ENCODE results near the gene FOXF1. TPM values are rescaled to one million over a fixed set of nuclear protein-coding genes. Genes with fewer than 3 reads are reported as not detected.

The FOXF1 gene
- total and polyA plus RNA-seq, 9 of the 15 experiments (the other 6 are each of a cell fraction or from before 2014, with no cell fraction given): 0.04 TPM; not detected in 8

DNA sequence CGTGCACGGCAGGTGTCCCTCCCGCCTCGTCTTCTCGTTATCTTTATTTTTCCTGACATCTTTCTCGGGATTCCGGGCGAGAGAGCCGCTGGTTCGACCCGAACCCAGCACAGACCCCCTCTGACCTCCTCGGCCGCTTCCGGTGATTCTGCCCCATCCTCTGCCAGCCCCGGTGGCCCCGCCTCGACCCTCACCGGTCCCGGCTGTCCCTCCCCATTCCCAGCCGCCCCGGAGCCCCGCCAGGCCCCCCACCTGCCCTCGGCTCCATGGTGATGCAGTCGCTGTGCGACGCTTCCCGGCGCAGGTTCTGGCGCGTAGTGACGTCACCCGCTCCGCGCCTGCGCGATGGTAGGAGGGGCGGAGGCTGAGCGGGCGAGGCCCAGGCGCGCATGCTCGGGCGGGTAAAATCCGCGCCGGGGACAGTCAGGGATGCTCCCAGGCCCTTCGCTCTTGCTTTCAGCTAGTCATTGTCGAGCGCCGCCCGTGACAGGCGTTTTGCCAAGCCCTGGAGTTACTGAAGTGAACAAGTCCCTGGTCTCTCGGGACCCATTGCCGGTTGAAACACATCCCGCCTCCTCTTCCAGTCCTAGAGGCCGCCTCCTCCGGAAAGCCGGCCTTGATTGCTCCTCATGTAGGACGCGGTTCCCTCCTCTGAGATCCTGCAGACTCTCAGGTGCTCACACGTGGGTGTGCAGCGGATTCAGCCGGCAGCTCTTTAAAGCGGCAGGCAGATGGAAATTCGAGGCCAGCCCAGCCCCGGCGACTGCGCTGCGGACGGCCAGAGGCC, 44.8 kb downstream of the FOXF1 start, which contains the start of gene MTHFSD (continued):
- TF ChIP-seq NFE2L1 (tag; IDR thresholded peaks at IDR 0.05; ENCODE audit: borderline replicate concordance, low read depth): no peak
- TF ChIP-seq CREB1 (IDR thresholded peaks at IDR 0.05): peak; percentile 99
- peak; percentile 100 for TF ChIP-seq CREB1 (CRISPR knock-in tag; IDR thresholded peaks at IDR 0.05)
- 0 out of 2 replicates have a peak, but pooled peaks have one; percentile 38 for TF ChIP-seq ZKSCAN1 (IDR thresholded peaks at IDR 0.05; ENCODE audit: low read depth, low read length)
- TF ChIP-seq THRAP3 (IDR thresholded peaks at IDR 0.05; ENCODE audit: borderline replicate concordance): no peak
- no peak for TF ChIP-seq HDGF (IDR thresholded peaks at IDR 0.05)
- TF ChIP-seq SPI1 (IDR thresholded peaks at IDR 0.05; ENCODE audit: borderline replicate concordance, low read depth, low read length): no peak
- TF ChIP-seq, protein P1, sequence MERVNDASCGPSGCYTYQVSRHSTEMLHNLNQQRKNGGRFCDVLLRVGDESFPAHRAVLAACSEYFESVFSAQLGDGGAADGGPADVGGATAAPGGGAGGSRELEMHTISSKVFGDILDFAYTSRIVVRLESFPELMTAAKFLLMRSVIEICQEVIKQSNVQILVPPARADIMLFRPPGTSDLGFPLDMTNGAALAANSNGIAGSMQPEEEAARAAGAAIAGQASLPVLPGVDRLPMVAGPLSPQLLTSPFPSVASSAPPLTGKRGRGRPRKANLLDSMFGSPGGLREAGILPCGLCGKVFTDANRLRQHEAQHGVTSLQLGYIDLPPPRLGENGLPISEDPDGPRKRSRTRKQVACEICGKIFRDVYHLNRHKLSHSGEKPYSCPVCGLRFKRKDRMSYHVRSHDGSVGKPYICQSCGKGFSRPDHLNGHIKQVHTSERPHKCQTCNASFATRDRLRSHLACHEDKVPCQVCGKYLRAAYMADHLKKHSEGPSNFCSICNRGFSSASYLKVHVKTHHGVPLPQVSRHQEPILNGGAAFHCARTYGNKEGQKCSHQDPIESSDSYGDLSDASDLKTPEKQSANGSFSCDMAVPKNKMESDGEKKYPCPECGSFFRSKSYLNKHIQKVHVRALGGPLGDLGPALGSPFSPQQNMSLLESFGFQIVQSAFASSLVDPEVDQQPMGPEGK (CRISPR knock-in tag; IDR thresholded peaks at IDR 0.05; ENCODE audit: borderline replicate concordance): 0 out of 2 replicates have a peak, but pooled peaks have one; percentile 36
- TF ChIP-seq MYC (IDR thresholded peaks at IDR 0.05; ENCODE audit: low read depth, low read length): 0 out of 2 replicates have a peak, but pooled peaks have one; percentile 11
- no peak for TF ChIP-seq MYC (CRISPR knock-in tag; IDR thresholded peaks at IDR 0.05; ENCODE audit: borderline replicate concordance, low read depth)
- TF ChIP-seq, protein P2, sequence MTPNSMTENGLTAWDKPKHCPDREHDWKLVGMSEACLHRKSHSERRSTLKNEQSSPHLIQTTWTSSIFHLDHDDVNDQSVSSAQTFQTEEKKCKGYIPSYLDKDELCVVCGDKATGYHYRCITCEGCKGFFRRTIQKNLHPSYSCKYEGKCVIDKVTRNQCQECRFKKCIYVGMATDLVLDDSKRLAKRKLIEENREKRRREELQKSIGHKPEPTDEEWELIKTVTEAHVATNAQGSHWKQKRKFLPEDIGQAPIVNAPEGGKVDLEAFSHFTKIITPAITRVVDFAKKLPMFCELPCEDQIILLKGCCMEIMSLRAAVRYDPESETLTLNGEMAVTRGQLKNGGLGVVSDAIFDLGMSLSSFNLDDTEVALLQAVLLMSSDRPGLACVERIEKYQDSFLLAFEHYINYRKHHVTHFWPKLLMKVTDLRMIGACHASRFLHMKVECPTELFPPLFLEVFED (CRISPR knock-in tag; conservative IDR thresholded peaks at IDR 0.05): no peak
- TF ChIP-seq, protein P3, sequence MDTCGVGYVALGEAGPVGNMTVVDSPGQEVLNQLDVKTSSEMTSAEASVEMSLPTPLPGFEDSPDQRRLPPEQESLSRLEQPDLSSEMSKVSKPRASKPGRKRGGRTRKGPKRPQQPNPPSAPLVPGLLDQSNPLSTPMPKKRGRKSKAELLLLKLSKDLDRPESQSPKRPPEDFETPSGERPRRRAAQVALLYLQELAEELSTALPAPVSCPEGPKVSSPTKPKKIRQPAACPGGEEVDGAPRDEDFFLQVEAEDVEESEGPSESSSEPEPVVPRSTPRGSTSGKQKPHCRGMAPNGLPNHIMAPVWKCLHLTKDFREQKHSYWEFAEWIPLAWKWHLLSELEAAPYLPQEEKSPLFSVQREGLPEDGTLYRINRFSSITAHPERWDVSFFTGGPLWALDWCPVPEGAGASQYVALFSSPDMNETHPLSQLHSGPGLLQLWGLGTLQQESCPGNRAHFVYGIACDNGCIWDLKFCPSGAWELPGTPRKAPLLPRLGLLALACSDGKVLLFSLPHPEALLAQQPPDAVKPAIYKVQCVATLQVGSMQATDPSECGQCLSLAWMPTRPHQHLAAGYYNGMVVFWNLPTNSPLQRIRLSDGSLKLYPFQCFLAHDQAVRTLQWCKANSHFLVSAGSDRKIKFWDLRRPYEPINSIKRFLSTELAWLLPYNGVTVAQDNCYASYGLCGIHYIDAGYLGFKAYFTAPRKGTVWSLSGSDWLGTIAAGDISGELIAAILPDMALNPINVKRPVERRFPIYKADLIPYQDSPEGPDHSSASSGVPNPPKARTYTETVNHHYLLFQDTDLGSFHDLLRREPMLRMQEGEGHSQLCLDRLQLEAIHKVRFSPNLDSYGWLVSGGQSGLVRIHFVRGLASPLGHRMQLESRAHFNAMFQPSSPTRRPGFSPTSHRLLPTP (IDR thresholded peaks at IDR 0.05; ENCODE audit: borderline replicate concordance, extremely low read depth, insufficient read length): peak; percentile 82
- no peak for TF ChIP-seq TEAD2 (tag; IDR thresholded peaks at IDR 0.05)
- no peak for TF ChIP-seq NCOA6 (IDR thresholded peaks at IDR 0.05)
- no peak for TF ChIP-seq ETS2 (tag; IDR thresholded peaks at IDR 0.05; ENCODE audit: borderline replicate concordance, poor library complexity, severe bottlenecking)
- TF ChIP-seq RFX5 (IDR thresholded peaks at IDR 0.05; ENCODE audit: low read depth, low read length): peak; percentile 63; the same call in 1 of the 2 replicates
- peak; percentile 39; the same call in 1 of the 2 replicates for TF ChIP-seq ZNF175 (CRISPR knock-in tag; IDR thresholded peaks at IDR 0.05; ENCODE audit: low read depth)
- TF ChIP-seq FOXK1 (CRISPR knock-in tag; IDR thresholded peaks at IDR 0.05; ENCODE audit: borderline replicate concordance): no peak
- no peak for TF ChIP-seq ZNF316 (IDR thresholded peaks at IDR 0.05)
- no peak for TF ChIP-seq FOSL1 (tag; conservative IDR thresholded peaks at IDR 0.05)
- peak; percentile 96 for TF ChIP-seq KHSRP (IDR thresholded peaks at IDR 0.05)
- 0 out of 4 replicates have a peak, but pooled peaks of 1 of the 2 experiments have one; percentile 37 for TF ChIP-seq SIN3A (IDR thresholded peaks at IDR 0.05; ENCODE audit: borderline replicate concordance in 2 of 2, control insufficient read depth in 1 of 2, low read depth in 2 of 2, low read length in 2 of 2)

Measured in K562 (cell line).